Parathyroid adenoma (tissue), 2 donors: ENCODE data around the gene KIF5A.

Source experiments
- H2AFZ ChIP-seq: fragments of 300-600 bp; sonication (generic); one replicate; pipeline ENCODE4 v1.7.0; 2017; ENCODE audit warnings: antibody characterized with exemption, mild to moderate bottlenecking
- H3K27ac ChIP-seq: fragments of 300-600 bp; sonication (generic); one replicate; pipeline ENCODE4 v1.7.0; 2017
- H3K27me3 ChIP-seq: fragments of 300-600 bp; sonication (generic); one replicate; pipeline ENCODE4 v1.7.0; 2017; ENCODE audit warnings: low read length; ENCODE audit not compliant: control insufficient read depth, insufficient read depth
- H3K36me3 ChIP-seq: fragments of 300-600 bp; sonication (generic); one replicate; pipeline ENCODE4 v1.7.0; 2017; ENCODE audit warnings: low read length; ENCODE audit not compliant: control insufficient read depth, insufficient read depth
- H3K4me1 ChIP-seq: fragments of 300-600 bp; sonication (generic); one replicate; pipeline ENCODE4 v1.7.0; 2017; ENCODE audit warnings: control low read depth
- H3K4me2 ChIP-seq: fragments of 300-600 bp; sonication (generic); one replicate; pipeline ENCODE4 v1.7.0; 2017; ENCODE audit warnings: low read length
- H3K4me3 ChIP-seq: fragments of 300-600 bp; sonication (generic); one replicate; pipeline ENCODE4 v1.7.0; 2017; ENCODE audit warnings: low read depth, low read length
- H3K79me2 ChIP-seq: fragments of 300-600 bp; sonication (generic); one replicate; pipeline ENCODE4 v1.7.0; 2017; ENCODE audit warnings: control low read depth
- H3K9ac ChIP-seq: fragments of 300-600 bp; sonication (generic); one replicate; pipeline ENCODE4 v1.7.0; 2017; ENCODE audit warnings: mild to moderate bottlenecking
- H3K9me3 ChIP-seq: fragments of 300-600 bp; sonication (generic); one replicate; pipeline ENCODE4 v1.7.0; 2017; ENCODE audit warnings: low read length; ENCODE audit not compliant: control insufficient read depth
- CTCF ChIP-seq: fragments of 300-600 bp; sonication (generic); IDR thresholded peaks from one replicate; pipeline ENCODE4 v1.7.0; 2017; ENCODE audit warnings: antibody characterized with exemption, mild to moderate bottlenecking
- donor health status: primary hyperparathyroidism.

KIF5A gene

GRCh38 chr12:57623811-57624390, 74.1 kb downstream of the KIF5A start:
- H3K27me3 ChIP-seq = peaks cover 11% of the 10 kb centered on the region
- TF ChIP-seq CTCF = no peak
- H3K9me3 ChIP-seq = no peaks in the 10 kb centered on the region
- H3K4me3 ChIP-seq = no peak overlapping the region
- no peak overlapping the region for H3K9ac ChIP-seq
- H3K27ac ChIP-seq = no peak overlapping the region
- H2AFZ ChIP-seq = no peak overlapping the region
- no peaks in the 10 kb centered on the region for H3K36me3 ChIP-seq
- H3K79me2 ChIP-seq = no peaks in the 10 kb centered on the region
- H3K4me2 ChIP-seq = no peak overlapping the region
- H3K4me1 ChIP-seq = no peaks in the 10 kb centered on the region

GRCh38 chr12:57624441-57625220, 74.8 kb downstream of the KIF5A start:
- H3K4me2 ChIP-seq = no peak overlapping the region
- H3K27ac ChIP-seq = no peak overlapping the region
- H2AFZ ChIP-seq = no peak overlapping the region
- no peaks in the 10 kb centered on the region for H3K9me3 ChIP-seq
- no peak overlapping the region for H3K4me3 ChIP-seq
- no peak for TF ChIP-seq CTCF
- H3K27me3 ChIP-seq = peaks cover 11% of the 10 kb centered on the region
- no peaks in the 10 kb centered on the region for H3K4me1 ChIP-seq
- no peaks in the 10 kb centered on the region for H3K36me3 ChIP-seq
- H3K79me2 ChIP-seq = no peaks in the 10 kb centered on the region
- H3K9ac ChIP-seq = no peak overlapping the region

GRCh38 chr12:57625261-57626032, 75.6 kb downstream of the KIF5A start:
- Histone ChIP-seq H3K4me3 (no peak overlapping the region), H2AFZ (no peak overlapping the region), H3K79me2 (no peaks in the 10 kb centered on the region), H3K4me2 (no peak overlapping the region), H3K36me3 (no peaks in the 10 kb centered on the region), H3K9ac (no peak overlapping the region), H3K27ac (no peak overlapping the region), H3K27me3 (peaks cover 11% of the 10 kb centered on the region), H3K9me3 (no peaks in the 10 kb centered on the region), H3K4me1 (no peaks in the 10 kb centered on the region)
- no peak for TF ChIP-seq CTCF

GRCh38 chr12:57626111-57626920, 76.5 kb downstream of the KIF5A start:
- Histone ChIP-seq H3K36me3 (no peaks in the 10 kb centered on the region), H3K4me2 (no peak overlapping the region), H3K4me3 (no peak overlapping the region), H3K27me3 (peaks cover 8% of the 10 kb centered on the region), H3K9ac (no peak overlapping the region), H3K4me1 (no peaks in the 10 kb centered on the region), H3K27ac (no peak overlapping the region), H3K9me3 (no peaks in the 10 kb centered on the region), H3K79me2 (no peaks in the 10 kb centered on the region), H2AFZ (no peak overlapping the region)
- TF ChIP-seq CTCF = no peak
